Left renal cortex interstitium (tissue), 4 donors: ENCODE results near the gene NOL4L. TPM values are rescaled to one million over a fixed set of nuclear protein-coding genes. Genes with fewer than 3 reads are reported as not detected.

Source experiments
- DNase-seq, 4 donors: peaks; one replicate each; pipeline ENCODE4 v3.0.0-alpha.2; 2013; ENCODE audit warnings: low read depth in 4 of 4, low spot score in 2 of 4, missing footprints in 1 of 4
- polyA plus RNA-seq, 4 donors: library from polyadenylated mRNA; unstranded; fragments of 120-200 nt; gene quantifications; one replicate each; pipeline ENCODE4 v1.2.1, GENCODE V29; 2013; ENCODE audit not compliant: insufficient read length in 4 of 4

The NOL4L gene
- polyA plus RNA-seq, 4 donors: 42.5 to 67.9 (median 55.9) TPM

GRCh38 chr20:32451340-32451681 lies 133.8 kb downstream of the NOL4L start:
- no peak for DNase-seq

GRCh38 chr20:32450484-32451061 lies 134.6 kb downstream of the NOL4L start:
- no peak for DNase-seq

GRCh38 chr20:32449890-32450401 lies 135.2 kb downstream of the NOL4L start:
- DNase-seq: no peak

- DNase-seq: no peak
Measured at GRCh38 chr20:32449057-32449889, 135.9 kb downstream of the NOL4L start.

GRCh38 chr20:32448306-32449056 lies 136.7 kb downstream of the NOL4L start:
- DNase-seq: no peak

GRCh38 chr20:32447136-32448027 lies 137.8 kb downstream of the NOL4L start:
- DNase-seq: no peak

- no peak for DNase-seq
Measured at GRCh38 chr20:32446301-32447100, 138.6 kb downstream of the NOL4L start.

GRCh38 chr20:32445539-32446273 lies 139.4 kb downstream of the NOL4L start:
- DNase-seq: no peak

GRCh38 chr20:32444474-32445220 lies 140.5 kb downstream of the NOL4L start:
- no peak for DNase-seq

GRCh38 chr20:32443386-32443974 lies 141.7 kb downstream of the NOL4L start:
- no peak for DNase-seq

GRCh38 chr20:32442630-32443373 lies 142.3 kb downstream of the NOL4L start:
- DNase-seq: no peak

- no peak for DNase-seq
Measured at GRCh38 chr20:32441638-32442037, 143.5 kb downstream of the NOL4L start.

GRCh38 chr20:32440758-32441078 lies 144.4 kb downstream of the NOL4L start:
- DNase-seq: no peak

- DNase-seq: no peak
Measured at GRCh38 chr20:32440069-32440757, 144.9 kb downstream of the NOL4L start.

GRCh38 chr20:32439132-32439829 lies 145.9 kb downstream of the NOL4L start:
- no peak for DNase-seq

GRCh38 chr20:32438331-32438858 lies 146.7 kb downstream of the NOL4L start:
- DNase-seq: no peak
